Motor neuron (in vitro differentiated cells): ENCODE data around the gene ACACB. TPM values are rescaled to one million over a fixed set of nuclear protein-coding genes. Genes with fewer than 3 reads are reported as not detected.

Source experiments
- ATAC-seq, 8 experiments: fragments of 200-7000 bp; cut with Tn5 transposase; replicated peaks in 6 of 8; 2 replicates each; pipeline ENCODE4 v1.8.0; 2021; ENCODE audit warnings: mild to moderate bottlenecking in 8 of 8, moderate library complexity in 8 of 8
- H3K27ac ChIP-seq, 2 donors: fragments of 250-450 bp; sonication (Bioruptor Pico); 2 replicates each; pipeline ENCODE4 v1.9.0; 2021; ENCODE audit warnings: antibody characterized with exemption in 2 of 2, mild to moderate bottlenecking in 2 of 2, moderate library complexity in 1 of 2
- H3K4me1 ChIP-seq, 2 donors: fragments of 250-450 bp; sonication (Bioruptor Pico); replicated peaks in 1 of 2; 2 replicates each; pipeline ENCODE4 v1.6.1; 2021; ENCODE audit warnings: antibody characterized with exemption in 2 of 2, mild to moderate bottlenecking in 2 of 2, moderate library complexity in 1 of 2
- H3K4me3 ChIP-seq, 5 donors: fragments of 250-450 bp; sonication (Bioruptor Pico); 2 replicates each; pipeline ENCODE4 v1.9.0; 2021; ENCODE audit warnings: antibody characterized with exemption in 5 of 5, mild to moderate bottlenecking in 5 of 5, moderate library complexity in 4 of 5
- WGBS, 10 experiments: fragments of 450-650 bp; shearing (Covaris generic); methylation state at CpG; one replicate each; pipeline ENCODE4 v1.0.0; 2022; 5-methylcytosine and 5-hydroxymethylcytosine counted together
- in situ Hi-C, 9 experiments: fragments of 400-800 bp; cut with MboI; loops; one replicate each; pipeline ENCODE4 v1.15.0; 2021; ENCODE audit warnings: low sequenced_read_pairs in 9 of 9, low pct_unique_long_range_greater_than_20kb in 2 of 9; ENCODE audit not compliant: unreplicated experiment in 9 of 9
- total RNA-seq, 8 experiments: library from RNA; unstranded; fragments of 300-600 nt; gene quantifications; 2 replicates each; pipeline versions ENCODE4 v1.2.3 to v1.2.4, GENCODE V29; 2022

The ACACB gene
- total RNA-seq, 8 experiments from 2014 or later: 1.9 to 8.0 (median 4.2) TPM

DNA sequence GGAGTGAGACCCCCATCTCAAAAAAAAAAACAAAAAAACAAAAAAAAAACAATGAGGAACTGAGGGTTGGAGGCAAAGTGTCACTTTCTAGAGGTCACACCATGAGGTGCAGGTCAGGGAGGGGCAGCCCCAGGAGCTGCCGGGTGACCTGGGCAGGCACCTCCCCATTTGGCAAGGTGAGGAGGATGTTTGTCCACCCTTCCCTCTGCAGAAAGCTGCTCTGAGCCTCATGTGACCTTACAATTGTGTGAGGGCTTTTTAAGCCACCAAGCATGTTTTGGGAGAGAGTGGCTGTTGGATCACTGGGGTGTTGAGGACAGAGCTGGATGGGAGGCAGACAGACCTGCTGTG is 143.1 kb downstream of the ACACB start:
- Histone ChIP-seq H3K4me1 (peaks cover 0 to 3% of the 10 kb centered on the region in 2 donors), H3K27ac (no peak overlapping the region), H3K4me3 (no peak overlapping the region)
- WGBS, 10 experiments: 0 to 100% (median 43%) methylated on average over 1 of the region's 1 CpG; no CpG with 5 or more reads in 7 of the 10 experiments
- in situ Hi-C loops: loop anchor here in 2 of 9 experiments (25.0 kb wide), 1 partner anchor 128 kb away; no protein-coding TSS in a partner anchor
- no peak for ATAC-seq

DNA sequence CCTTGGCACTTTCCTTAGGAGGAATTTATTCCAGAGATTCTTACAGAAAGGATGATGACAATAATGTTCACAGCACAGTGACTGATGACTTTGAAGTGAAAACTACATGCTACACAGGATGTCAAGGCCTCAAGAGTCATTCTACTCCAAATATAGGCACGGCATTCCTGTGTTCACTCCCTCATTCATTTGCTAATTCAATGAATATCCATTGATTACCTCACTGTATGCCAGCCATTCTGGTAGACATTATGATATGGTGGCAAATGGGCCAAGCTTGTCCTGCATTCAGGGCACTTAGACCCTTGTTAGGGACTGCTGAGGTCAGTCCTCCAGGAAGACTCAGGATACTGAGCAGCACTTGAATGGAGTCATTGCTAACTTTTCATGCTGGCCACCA is 144.7 kb downstream of the ACACB start:
- in situ Hi-C loops: loop anchor here in 8 of 9 experiments (10.0 to 25.0 kb wide), 2 partner anchors 124 to 126 kb away; no protein-coding TSS in a partner anchor
- Histone ChIP-seq H3K27ac (no peak overlapping the region), H3K4me3 (no peak overlapping the region), H3K4me1 (peaks cover 0 to 5% of the 10 kb centered on the region in 2 donors)
- ATAC-seq: no peak
- 17 to 50% (median 29%) methylated on average over 1 of the region's 1 CpG; no CpG with 5 or more reads in 7 of the 10 experiments for WGBS, 10 experiments

DNA sequence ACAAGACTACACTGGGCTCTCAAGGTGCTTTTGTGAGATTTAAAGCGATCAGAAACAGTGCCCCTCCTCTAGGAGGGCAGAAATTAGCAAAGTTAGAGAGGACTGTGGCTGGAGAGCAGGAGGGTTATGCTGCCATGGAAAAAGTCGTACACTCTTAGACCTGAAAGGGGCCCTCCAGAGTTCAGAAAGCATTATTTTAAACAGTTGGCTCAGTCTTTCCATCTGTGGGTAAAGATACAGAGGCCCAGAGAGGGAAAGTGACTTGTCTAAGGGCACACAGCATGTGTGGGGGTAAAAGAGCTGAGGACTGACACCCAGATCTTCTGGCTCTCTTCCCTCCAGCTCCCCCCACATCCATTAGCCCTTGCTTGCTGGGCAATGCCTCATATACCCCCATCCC is 145.6 kb downstream of the ACACB start:
- ATAC-seq: no peak
- in situ Hi-C loops: loop anchor here in 8 of 9 experiments (10.0 to 25.0 kb wide), 2 partner anchors 123 to 125 kb away; no protein-coding TSS in a partner anchor
- H3K4me3 ChIP-seq: no peak overlapping the region
- no peak overlapping the region for H3K27ac ChIP-seq
- peaks cover 0 to 5% of the 10 kb centered on the region in 2 donors for H3K4me1 ChIP-seq
- 39 to 100% (median 71%) methylated on average over 1 to 2 of the region's 2 CpGs; no CpG with 5 or more reads in 1 of the 10 experiments for WGBS, 10 experiments

DNA sequence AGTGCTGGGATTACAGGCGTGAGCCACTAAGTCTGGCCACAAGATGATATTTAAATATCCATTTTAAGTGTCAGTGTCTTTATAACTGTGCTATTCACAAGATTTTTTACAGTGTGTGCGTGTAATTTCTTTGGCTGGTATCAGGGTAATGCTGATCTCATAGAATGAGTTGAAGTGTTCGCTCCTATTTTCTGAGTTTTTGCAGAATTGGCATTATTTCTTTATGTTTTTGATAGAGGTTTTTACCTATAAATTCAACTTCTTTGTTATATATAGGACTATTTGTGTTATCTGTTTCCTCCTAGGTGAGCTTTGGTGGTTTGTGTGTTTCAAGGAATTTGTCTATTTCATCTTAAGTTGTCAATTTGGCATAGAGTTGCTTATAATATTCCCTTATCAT is 147.1 kb downstream of the ACACB start:
- H3K4me1 ChIP-seq: peaks cover 0 to 5% of the 10 kb centered on the region in 2 donors
- in situ Hi-C loops: loop anchor here in 8 of 9 experiments (10.0 to 25.0 kb wide), 2 partner anchors 121 to 124 kb away; no protein-coding TSS in a partner anchor
- H3K4me3 ChIP-seq: no peak overlapping the region
- no peak for ATAC-seq
- WGBS, 10 experiments: 50 to 100% (median 89%) methylated on average over 1 to 3 of the region's 3 CpGs; no CpG with 5 or more reads in 1 of the 10 experiments
- no peak overlapping the region for H3K27ac ChIP-seq

DNA sequence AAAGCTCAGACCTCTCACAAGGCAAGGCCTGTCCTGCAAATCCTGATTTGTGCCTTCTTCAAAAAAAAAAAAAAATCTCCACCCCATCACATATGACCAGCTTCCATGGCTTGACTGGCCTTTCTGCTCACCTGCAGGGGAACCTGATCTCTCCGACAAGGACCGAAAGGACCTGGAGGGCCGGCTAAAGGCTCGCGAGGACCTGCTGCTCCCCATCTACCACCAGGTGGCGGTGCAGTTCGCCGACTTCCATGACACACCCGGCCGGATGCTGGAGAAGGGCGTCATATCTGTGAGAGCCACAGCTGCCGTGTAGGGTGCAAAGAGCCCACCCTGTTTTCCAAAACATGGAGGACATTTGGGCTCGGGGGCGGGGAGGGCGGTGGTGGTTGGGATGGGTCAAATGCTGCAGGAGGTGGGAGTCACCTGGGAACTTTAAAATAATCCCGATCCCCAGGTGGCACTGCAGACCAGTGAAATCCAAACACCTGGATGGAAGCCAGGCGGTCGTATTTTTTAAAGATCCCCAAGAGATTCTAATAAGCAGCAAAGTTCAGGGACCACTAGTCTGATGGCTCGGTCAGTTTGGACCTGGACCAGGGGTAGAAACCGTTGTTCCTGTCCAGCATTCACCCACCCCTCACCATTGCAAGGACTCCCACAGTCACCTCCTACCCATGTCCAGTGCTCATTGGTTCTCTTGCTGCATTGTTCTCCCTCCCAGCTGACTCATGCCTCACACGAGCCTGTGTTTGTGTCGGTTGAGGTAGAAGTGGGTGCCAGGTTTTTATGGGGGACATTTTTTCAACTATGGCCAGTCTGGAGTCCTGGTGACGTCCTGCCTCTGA is 147.9 kb downstream of the ACACB start:
- H3K4me1 ChIP-seq: peaks cover 0 to 5% of the 10 kb centered on the region in 2 donors
- no peak overlapping the region for H3K4me3 ChIP-seq
- 0 to 100% (median 62%) methylated on average over 1 to 8 of the region's 23 CpGs; no CpG with 5 or more reads in 3 of the 10 experiments for WGBS, 10 experiments
- no peak overlapping the region for H3K27ac ChIP-seq
- peak; percentile 82 to 98 (median 96) for ATAC-seq
- in situ Hi-C loops: loop anchor here in 8 of 9 experiments (10.0 to 25.0 kb wide), 2 partner anchors 120 to 123 kb away; no protein-coding TSS in a partner anchor

DNA sequence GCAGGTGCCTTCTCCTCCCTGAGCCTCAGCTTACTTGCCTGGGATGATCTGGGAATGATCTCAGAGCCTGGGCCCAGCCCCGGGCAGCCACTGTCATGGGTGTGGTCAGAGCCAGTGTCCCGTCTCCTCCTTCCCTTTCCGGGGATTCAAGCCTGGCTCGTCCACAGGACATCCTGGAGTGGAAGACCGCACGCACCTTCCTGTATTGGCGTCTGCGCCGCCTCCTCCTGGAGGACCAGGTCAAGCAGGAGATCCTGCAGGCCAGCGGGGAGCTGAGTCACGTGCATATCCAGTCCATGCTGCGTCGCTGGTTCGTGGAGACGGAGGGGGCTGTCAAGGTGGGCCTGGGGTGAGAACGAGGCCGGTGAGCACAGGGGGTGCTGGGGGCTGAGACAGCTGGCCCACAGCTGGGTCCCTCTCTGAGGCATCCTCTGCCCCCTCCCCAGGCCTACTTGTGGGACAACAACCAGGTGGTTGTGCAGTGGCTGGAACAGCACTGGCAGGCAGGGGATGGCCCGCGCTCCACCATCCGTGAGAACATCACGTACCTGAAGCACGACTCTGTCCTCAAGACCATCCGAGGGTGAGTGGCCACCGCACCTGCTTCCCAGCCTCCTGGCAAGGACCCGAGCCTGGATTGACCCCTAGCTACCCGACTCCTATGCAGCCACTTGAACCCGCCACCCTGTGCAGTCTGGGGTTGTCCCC is 148.7 kb downstream of the ACACB start:
- WGBS, 10 experiments: 60 to 100% (median 87%) methylated on average over 1 to 16 of the region's 27 CpGs; no CpG with 5 or more reads in 4 of the 10 experiments
- in situ Hi-C loops: loop anchor here in 8 of 9 experiments (10.0 to 25.0 kb wide), 2 partner anchors 120 to 122 kb away; no protein-coding TSS in a partner anchor
- Histone ChIP-seq H3K4me3 (no peak overlapping the region), H3K4me1 (peaks cover 0 to 5% of the 10 kb centered on the region in 2 donors), H3K27ac (no peak overlapping the region)
- ATAC-seq: peak in 3 of 8 experiments; percentile 3 to 28 (median 19)

DNA sequence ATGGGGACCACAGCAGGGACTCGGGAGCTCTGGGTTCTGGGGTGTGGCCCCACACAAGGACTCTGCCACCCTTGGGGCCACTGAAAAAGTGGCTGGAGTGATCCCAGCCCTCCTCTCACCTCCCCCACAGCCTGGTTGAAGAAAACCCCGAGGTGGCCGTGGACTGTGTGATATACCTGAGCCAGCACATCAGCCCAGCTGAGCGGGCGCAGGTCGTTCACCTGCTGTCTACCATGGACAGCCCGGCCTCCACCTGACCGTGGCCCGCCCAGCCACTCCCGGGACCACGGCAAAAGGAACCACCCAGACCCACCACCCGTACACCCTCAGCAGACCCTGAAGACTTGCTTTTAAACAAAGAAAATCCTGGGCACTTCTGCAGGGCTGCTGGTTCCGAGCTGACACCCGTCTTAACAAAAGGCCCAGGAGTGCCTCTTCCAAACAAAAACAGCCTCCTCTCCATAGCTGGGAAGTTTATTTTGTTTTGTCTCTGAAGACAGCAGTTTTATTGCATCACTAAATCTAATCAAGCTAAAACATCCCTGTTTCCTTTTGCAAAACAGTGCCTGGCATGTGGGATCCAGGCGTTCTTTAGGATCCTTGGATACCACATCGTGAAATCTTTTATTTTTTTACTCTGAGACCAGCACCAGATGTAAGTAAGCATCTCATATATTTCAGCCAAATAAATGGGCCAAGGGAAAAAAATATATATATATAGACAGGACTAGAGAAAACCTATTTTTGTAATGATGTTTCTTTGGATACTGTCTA is 149.9 kb downstream of the ACACB start:
- Histone ChIP-seq H3K4me1 (peaks cover 0 to 5% of the 10 kb centered on the region in 2 donors), H3K27ac (no peak overlapping the region), H3K4me3 (no peak overlapping the region)
- ATAC-seq: no peak
- in situ Hi-C loops: loop anchor here in 8 of 9 experiments (10.0 to 25.0 kb wide), 2 partner anchors 119 to 121 kb away; no protein-coding TSS in a partner anchor
- 0 to 100% (median 83%) methylated on average over 1 to 6 of the region's 16 CpGs; no CpG with 5 or more reads in 3 of the 10 experiments for WGBS, 10 experiments

DNA sequence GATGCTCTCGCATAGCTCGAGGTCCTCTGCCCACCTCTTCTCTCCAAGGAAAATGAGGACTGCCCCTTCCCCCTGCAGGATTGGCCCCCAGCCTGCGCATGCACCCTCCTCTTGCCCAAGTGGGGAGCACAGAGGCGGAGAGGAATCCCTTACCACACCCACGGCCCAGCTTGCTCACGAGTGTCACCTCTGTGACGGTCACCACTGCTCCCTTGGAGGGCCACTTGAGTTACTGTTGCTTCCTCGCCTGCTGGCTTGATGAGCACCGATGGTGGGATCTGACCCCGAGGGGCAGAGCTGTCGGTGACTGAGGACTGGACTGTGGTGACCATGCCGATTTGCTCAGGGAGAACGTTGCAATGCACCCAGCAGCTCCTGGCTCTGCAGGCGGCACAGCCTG is 151.0 kb downstream of the ACACB start:
- 53 to 100% (median 90%) methylated on average over 1 to 4 of the region's 14 CpGs; no CpG with 5 or more reads in 3 of the 10 experiments for WGBS, 10 experiments
- H3K4me1 ChIP-seq: peaks cover 0 to 5% of the 10 kb centered on the region in 2 donors
- in situ Hi-C loops: loop anchor here in 8 of 9 experiments (10.0 to 25.0 kb wide), 2 partner anchors 117 to 120 kb away; no protein-coding TSS in a partner anchor

DNA sequence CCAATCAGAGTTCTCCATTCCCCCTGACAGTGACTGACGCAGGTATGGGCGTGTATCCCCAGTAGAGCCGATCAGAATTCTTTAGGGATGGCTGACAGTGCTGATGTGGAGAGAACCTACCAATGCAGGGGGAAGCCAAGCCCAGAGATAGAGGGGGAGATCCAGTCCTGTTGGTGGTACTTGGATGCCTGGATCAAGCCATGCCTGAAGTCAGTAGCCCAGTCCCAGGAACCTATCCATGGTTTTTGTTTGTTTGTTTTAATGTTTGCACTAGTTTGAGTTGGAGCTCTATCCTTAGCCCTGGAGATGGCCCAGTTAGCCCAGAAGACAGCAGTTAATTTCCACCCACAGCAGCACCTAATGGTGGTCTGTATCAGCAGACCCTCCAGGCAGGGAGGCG is 152.5 kb downstream of the ACACB start:
- in situ Hi-C loops: loop anchor here in 8 of 9 experiments (10.0 to 25.0 kb wide), 2 partner anchors 116 to 118 kb away; no protein-coding TSS in a partner anchor
- 40 to 100% (median 83%) methylated on average over 1 to 3 of the region's 4 CpGs; no CpG with 5 or more reads in 3 of the 10 experiments for WGBS, 10 experiments
- H3K27ac ChIP-seq: no peak overlapping the region
- no peak overlapping the region for H3K4me3 ChIP-seq
- no peak for ATAC-seq
- H3K4me1 ChIP-seq: peaks cover 4 to 5% of the 10 kb centered on the region in 2 donors

More for the DNA sequence above, 151.0 kb downstream of the ACACB start:
- Histone ChIP-seq H3K4me3 (no peak overlapping the region), H3K27ac (no peak overlapping the region)
- ATAC-seq: no peak

DNA sequence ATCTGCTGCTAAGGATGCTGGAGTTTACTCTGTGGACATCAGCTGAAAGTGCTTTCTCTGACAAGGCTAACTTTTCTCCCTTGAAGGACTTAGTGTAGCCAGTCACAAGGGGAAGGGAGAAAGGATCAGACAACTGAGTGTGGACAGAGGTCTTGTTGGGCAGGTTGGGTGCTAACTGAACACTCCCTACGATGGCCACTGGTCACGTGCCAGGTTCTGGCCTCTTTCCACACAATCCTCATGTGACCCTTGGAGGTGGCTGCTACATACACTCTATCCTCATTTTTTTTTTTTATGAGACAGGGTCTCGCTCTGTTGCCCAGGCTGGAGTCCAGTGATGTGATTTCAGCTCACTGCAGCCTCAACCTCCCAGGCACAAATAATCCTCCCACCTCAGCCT is 153.0 kb downstream of the ACACB start:
- H3K4me1 ChIP-seq: peaks cover 2 to 4% of the 10 kb centered on the region in 2 donors
- in situ Hi-C loops: loop anchor here in 8 of 9 experiments (10.0 to 25.0 kb wide), 2 partner anchors 115 to 118 kb away; no protein-coding TSS in a partner anchor
- no peak for ATAC-seq
- H3K4me3 ChIP-seq: no peak overlapping the region
- 0 to 100% (median 75%) methylated on average over 1 to 3 of the region's 3 CpGs; no CpG with 5 or more reads in 6 of the 10 experiments for WGBS, 10 experiments
- H3K27ac ChIP-seq: no peak overlapping the region

DNA sequence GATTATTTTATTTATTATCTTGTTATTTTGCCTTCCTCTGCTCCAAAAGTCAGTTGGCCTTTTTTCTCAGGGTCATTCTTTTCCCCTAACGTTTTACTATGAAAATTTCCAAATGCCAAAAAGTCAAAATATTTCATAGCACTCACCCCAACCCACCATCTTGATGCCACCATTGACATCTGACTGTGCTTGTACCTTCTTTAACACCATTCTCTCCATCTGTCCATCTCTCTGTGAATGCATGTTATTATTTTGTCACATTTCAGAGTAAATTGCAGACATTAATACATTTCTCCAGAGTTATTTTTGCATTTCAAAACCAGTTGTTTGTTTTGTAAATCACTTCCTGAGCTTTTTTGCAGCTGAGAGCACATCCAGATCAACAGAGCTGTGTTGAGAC is 154.1 kb downstream of the ACACB start:
- no peak for ATAC-seq
- in situ Hi-C loops: loop anchor here in 2 of 9 experiments (25.0 kb wide), 1 partner anchor 117 kb away; no protein-coding TSS in a partner anchor
- WGBS, 10 experiments: 0 to 43% (median 0%) methylated on average over 1 of the region's 1 CpG; no CpG with 5 or more reads in 2 of the 10 experiments
- Histone ChIP-seq H3K27ac (no peak overlapping the region), H3K4me3 (no peak overlapping the region), H3K4me1 (peaks cover 0 to 4% of the 10 kb centered on the region in 2 donors)
